Right ventricle myocardium superior (tissue), 1 donor: ENCODE data around the gene CLEC4F. TPM values are rescaled to one million over a fixed set of nuclear protein-coding genes. Genes with fewer than 3 reads are reported as not detected.
"Not testable (repeated sequence)": the region's sequence is repeated elsewhere in the genome, so short reads cannot be mapped to it uniquely, and the experiment has no call there.

ENCODE experiments used
- ATAC-seq: fragments of 200-7000 bp; cut with Tn5 transposase; one replicate; pipeline ENCODE4 v1.9.1; 2020; ENCODE audit warnings: mild to moderate bottlenecking; ENCODE audit not compliant: poor library complexity
- DNase-seq: peaks from one replicate; pipeline ENCODE4 v3.0.0-alpha.2; 2020
- intact Hi-C: fragments of 100-400 bp; cut with DNase I; formaldehyde crosslinking; loops from one replicate; pipeline ENCODE4 v1.11.2; 2022
- total RNA-seq: library from RNA; stranded (reverse); fragmentation: NEBNext Ultra II Directional; extraction: Animal tissue kit (Norgen Biotek cat#: 25700); gene quantifications from one replicate; pipeline ENCODE4 v1.2.1, GENCODE V29; 2021
- donor health status: DM: no; HTN: yes; CAD: no; lungs with severe emphysema.

Gene CLEC4F
- total RNA-seq, 1 donor from 2014 or later = 0.08 TPM

DNA sequence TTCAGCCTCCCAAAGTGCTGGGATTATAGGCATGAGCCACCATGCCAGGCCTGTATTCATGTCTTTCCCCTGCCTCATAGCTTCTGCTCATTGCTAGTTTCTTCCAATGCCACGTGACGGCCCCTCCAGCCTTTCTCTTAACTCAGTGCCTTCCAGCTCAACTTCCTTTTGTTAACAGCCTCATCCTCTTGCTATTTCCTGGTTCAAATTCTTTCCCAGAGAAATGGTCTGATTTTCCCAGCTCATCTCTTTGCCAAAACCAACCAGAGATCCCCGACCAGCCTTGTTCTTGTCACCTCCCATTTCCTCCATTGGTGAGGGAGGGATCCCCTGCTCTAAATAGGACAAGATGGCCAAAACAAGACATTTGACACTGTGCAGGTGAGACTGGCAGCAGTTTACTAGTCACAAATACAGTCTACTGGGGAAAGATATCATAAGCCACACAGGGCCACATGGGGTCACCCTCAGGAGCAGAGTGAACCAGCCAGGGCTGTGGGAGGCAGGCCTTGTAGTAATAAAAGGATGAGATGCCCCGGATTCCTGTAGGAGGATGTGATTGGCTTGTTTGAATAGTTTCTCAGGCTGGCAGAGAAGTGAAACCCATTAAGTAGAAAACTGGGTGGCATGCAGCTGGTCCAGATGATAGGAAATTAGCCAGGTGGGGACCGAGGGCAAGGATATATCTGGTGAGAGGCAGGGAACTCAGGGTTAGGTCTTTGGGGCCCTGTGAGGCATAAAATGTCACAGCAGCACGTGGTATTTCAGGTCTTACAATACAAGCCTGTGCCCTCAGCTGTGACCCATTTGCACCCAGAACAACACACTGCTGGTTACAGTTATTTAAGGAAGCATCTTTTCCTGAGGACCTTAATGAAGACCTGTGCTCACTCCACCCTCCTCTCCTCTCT lies 8.8 kb upstream of the CLEC4F start:
- DNase-seq = no peak
- peak; percentile 33 for ATAC-seq
- intact Hi-C loops = no loop called here

DNA sequence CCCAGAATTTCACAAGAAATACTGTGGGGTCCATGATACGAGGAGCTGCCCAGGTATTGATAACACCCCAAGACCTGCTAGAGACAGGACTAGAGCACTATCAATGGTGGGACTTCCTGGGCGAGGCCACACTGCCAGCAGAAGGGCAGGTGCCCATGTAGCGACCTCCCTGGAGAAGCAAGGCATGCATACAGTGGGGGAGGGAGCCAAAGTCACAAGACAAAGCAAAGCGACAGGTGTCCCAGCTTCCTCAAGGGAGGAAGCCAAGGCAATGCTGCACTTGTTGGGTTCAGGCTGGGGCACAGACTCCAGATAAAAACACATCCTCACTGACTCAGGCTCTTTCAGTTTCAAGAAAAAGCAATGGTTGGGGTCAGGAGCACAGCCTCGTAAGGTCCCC lies 7.7 kb upstream of the CLEC4F start:
- ATAC-seq = no peak
- intact Hi-C loops = no loop called here
- no peak for DNase-seq

DNA sequence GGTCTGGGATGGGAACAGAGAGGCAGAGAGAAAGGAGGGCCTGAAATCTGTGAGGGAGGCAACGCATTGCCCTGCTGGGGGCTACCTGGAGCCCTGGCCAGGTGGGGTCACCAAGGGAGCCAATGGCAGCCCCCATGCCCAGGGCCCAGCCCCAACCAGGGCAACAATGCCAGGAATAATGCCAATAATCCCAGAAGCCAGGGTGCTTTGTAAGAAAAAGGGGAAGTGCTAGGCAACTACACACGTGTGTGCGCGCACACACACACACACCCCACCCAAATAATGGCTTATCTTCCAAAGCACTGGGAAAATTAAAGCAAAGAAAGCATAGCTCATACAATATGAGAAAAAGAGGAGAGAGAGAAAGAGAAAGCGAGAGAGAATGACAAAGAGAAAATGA lies 7.0 kb upstream of the CLEC4F start:
- no peak for ATAC-seq
- DNase-seq = no peak

DNA sequence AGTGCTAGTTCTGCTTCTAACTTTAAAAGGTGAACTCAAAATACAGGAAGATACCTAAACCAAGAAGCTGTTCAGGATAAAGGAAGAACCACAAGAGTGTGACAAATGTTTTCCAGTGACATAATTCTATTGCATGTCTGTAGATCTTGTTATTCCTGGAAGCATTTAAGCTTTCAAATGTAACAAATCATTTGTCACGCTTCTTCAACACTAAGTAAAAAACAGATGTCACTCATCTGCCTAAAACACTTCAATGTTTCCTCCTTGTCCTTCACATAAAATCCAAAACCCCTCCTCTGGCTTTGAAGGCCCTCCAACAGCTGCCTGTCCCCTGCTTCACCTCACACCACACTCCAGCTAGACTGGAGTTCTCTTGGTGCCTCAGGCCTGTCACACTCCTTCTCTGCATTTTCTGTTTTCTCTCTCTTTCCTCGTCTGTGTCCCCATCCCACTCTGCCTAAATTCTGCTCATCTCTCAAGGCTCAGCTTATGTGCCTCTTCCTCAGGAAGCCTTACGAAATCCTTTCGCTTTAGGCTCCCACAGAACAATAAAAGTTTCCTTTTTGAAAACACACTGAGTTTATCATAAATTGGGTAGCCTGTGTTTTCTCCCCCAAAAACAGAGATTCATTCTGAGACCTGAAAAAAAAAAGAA lies 6.4 kb upstream of the CLEC4F start:
- ATAC-seq = no peak
- no peak for DNase-seq
- intact Hi-C loops = no loop called here

More for the DNA sequence above, 7.0 kb upstream of the CLEC4F start:
- intact Hi-C loops = no loop called here

DNA sequence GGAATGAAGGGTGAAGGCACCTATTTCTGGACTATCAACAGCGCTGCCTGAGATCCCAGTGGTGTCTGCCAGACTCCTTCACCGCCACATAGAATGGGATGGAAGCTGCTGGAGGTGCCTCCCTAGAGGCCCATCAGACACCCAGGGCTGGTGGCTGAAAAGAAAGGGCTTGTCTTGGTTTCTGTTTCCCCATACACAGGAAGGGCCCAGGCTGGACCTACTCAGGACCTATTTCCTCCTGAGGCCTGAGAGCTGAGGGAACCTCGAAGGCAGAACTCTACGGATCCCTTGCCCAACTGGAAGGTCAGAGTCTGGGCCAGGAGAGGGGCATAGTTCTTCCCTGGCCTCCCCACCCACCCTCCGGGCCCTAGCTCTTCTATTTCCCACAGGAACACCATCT lies 2.9 kb upstream of the CLEC4F start:
- no peak for DNase-seq
- ATAC-seq = no peak
- intact Hi-C loops = no loop called here

DNA sequence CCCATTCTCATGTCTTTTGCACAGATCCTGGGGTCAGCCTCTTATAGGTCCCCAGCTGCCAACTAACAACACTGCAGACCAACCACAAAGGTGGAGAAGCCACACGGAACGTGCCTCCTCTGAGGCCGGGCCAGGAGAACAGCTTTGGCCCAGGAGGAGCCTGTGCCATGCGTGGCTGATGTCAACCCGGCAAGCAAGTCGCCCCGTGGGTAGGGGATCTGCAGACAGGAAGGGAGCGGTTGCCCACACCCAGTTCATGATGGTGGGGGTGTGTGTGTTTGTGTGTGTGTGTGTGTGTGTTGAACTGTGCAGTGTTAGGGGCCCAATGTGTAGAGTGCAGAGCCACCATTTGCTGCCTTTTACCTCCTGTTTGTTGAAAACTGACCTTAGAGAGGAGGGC lies 2.4 kb upstream of the CLEC4F start:
- intact Hi-C loops = no loop called here
- no peak for DNase-seq
- ATAC-seq = no peak

DNA sequence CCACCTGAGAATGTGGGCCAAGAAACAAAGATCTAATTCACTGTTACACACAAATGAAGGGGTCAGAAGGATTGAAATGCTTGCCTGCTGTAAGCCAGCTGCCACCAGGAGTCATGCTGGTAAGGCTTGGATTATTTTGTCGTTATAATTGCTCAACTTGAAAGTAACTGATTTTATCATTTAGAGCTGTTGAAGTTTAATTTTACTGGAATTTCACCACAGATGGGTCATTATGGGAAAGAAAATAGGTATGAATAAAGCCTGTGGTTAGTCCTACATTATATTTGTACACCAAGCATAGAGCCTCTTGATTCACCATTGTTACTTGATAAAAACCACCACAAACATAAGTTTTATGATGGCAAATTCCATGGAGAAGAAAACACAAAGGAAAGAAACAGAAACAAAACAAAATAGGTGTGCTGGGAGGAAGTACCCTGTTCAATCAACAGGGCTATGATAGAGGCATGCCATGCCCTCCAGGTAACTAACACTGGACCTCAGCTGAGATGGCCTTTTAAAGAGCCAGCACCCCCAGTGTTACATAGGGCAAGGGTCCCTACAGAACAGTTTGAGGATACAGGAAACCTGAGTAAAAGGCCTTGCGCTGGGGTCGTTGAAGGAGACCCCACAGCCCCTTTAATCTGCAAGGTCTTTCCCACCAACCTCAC lies 3.0 kb downstream of the CLEC4F start:
- no peak for DNase-seq
- intact Hi-C loops = no loop called here
- ATAC-seq = no peak

DNA sequence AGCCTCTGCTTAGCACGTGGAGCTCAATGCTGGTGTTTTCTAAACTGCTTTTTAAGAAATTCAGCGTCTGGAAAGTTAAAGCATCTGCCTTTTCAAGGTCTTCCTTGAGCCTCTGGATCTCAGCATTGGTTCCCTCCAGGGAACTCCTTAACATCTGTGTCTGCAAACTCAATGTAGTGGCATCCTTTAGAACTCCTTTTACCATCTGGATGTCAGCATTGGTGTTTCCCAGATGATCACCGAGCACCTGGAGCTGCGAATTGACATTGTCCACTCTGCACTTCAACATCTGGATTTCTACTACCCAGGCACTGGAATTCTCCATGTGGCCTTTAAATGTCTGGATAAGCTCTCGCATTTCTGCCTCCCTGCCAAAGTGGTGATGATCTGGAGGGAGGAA lies 3.7 kb downstream of the CLEC4F start:
- no peak for DNase-seq
- intact Hi-C loops = no loop called here
- ATAC-seq = no peak

DNA sequence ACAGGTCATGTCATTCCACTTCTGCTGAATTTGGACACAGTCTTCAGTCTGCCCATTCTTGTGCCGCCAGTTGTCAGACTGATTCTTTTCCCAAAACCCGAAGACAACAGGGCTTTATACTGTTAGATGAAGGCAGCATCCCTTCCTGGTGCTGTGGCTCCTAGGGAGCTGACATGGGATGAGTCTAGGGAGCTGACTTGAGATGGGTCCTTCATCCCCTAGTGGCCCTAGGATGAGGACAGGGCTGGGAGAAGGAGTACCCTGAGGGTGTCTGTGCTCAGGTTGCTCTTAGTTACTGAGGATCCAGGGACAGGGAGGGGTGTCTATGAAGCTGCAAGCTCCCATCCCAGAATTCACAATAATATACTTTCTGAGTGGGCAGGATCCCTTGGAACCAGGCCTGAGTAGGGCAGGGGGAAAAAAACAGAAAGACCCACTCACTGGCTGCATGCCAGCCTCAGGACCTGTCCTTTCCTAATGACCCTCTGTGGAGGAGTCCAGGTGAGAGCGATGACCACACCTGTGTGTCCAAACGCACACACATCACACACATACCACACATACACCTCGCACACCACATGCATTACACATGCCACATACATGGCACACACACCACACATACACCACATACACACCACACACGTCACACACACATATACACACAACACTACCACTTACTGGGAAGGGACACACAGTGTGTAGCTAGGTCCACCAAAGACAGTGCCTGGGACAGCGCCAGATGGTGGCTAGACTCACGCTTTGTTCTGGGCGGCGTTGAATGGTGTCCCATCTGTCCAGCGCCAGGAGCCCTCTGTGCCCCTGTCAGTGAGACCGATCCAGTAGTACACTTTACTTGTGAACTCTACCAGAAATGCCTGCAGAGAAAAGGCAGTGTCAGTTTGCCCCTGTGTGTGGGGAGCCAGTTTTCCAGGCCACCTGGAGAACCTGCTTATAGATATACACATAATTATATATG lies 11.1 kb downstream of the CLEC4F start:
- DNase-seq (no peak), ATAC-seq (no peak)
- intact Hi-C loops = no loop called here

DNA sequence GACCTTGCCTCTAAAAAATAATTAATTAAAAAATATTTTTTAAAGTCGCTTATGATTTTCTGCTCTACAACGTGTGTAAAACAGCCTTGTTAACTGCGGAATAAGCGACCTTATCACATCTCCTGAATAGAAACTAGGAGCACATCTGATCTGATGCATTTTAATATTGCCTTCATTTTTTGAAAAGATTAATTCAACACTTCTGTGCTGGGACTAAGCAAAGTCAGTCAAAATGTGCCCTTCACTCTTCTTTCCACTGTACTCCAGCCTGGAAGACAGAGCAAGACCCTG lies 12.6 kb downstream of the CLEC4F start:
- ATAC-seq = no peak
- intact Hi-C loops = no loop called here
- DNase-seq = no peak

DNA sequence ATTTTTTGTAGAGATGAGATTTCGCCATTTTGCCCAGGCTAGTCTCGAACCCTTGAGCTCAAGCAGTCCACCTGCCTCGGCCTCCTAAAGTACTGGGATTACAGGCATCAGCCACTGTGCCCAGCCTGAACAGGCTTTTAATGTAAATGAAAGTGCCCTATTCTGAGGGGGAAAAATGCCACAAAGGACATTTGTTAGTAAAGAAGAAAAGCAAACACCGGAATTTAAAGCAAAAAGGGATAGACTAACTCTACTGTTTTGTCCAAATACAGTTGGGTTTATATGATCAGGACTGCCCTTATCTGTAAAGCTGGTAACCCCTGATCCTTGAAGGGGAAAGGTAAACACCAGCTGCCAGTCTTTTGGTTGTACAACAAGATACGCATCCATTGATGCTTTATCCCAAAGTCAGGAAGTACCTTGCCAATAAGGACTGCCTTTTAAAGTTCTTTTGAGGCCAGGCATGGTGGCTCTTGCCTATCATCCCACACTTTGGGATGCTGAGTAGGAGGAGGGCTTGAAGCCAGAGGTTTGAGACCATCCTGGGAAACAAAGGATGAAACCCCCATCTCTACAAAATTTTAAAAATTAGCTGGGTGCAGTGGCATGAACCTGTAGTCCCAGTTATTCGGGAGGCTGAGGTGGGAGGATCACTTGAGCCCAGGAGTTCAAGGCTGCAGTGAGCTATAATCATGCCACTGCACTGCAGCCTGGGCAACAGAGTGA lies 13.1 kb downstream of the CLEC4F start:
- DNase-seq (no peak), ATAC-seq (no peak)
- intact Hi-C loops = no loop called here

DNA sequence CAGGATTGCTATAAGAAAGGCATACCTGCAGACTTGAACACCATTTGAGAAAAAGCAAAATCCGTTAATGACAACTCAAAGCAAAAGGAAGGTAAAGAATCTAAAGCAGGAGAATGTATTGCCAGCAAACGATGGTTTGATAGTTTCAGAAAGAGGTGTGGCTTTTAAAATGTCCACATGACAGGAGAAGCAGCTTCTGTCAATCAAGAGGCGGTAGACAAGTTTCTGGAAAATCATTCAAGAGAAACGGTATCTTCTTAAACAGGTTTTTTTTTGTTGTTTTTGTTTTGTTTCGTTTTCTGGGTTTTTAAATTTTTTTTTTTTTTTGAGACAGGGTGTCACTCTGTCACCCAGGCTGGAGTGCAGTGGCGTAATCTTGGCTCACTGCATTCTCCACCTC lies 13.8 kb downstream of the CLEC4F start:
- ATAC-seq = no peak
- intact Hi-C loops = no loop called here
- DNase-seq = no peak

DNA sequence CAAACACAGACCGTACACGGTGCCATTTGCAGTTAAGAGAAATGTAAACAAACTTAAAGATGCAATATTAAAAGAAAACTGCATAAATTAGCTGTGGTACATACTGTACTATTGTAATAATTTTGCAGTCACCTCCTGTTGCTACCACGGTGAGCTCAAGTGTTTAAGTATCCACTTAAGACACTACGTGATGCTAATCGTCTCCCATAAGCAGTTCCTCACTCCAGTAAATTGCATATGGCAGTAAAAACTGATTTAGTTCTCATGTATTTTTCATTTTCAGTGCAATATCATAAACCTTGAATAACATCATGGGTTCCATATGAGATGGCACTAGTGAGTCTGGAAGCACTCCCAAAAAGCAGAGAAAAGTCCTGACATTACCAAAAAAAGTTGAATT lies 14.4 kb downstream of the CLEC4F start:
- DNase-seq = no peak

DNA sequence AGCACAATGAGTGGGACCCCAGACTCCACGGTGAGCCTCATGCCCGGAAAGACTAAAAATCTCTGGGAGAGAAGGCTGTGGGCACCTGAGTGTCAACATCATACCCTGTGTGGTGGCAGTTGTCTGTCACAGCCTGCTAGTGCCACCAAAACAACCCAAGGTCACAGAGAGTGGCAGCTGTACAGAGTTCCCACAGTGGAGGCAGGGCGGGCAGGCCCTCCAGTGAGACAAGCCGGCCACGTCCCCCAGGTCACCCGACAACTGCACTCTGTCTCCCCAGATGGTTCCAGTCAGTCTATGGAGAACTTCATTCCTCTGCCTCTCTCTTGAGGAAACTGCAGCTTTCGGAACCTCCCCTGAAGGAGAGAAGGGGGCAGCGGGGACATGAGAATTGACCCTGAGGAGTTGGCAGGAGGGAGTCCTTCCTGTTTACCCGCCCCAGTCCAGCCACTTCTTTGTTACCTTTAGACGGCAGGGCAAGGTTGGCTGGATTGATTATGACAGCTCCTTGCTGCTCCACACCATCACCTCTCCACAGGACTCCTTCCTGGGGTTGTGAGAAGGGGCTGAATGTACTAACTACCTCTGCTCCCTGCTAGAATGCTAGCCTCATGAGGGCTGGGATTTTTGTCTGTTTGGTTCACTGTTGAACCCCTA lies 18.7 kb downstream of the CLEC4F start:
- ATAC-seq (no peak), DNase-seq (no peak)
- intact Hi-C loops = no loop called here

More for the DNA sequence above, 14.4 kb downstream of the CLEC4F start:
- intact Hi-C loops = no loop called here
- ATAC-seq = no peak

DNA sequence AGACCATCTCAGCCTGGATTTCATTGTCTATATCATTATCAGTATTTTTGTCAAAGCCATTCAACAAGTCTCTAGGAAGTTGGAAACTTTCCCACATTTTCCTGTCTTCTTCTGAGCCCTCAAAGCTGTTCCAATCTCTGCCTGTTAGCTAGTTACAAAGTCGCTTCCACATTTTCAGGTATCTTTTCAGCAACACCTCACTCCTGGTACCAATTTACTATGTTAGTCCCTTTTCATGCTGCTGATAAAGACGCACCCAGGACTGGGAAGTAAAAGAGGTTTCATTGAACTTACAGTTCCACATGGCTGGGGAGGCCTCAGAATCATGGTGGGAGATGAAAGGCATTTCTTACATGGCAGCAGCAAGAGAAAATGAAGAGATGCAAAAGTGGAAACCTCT lies 20.7 kb downstream of the CLEC4F start:
- intact Hi-C loops = loop anchor here (10.0 kb wide), 1 partner anchor 145 kb away; no protein-coding TSS in a partner anchor
- ATAC-seq (no peak), DNase-seq (no peak)

DNA sequence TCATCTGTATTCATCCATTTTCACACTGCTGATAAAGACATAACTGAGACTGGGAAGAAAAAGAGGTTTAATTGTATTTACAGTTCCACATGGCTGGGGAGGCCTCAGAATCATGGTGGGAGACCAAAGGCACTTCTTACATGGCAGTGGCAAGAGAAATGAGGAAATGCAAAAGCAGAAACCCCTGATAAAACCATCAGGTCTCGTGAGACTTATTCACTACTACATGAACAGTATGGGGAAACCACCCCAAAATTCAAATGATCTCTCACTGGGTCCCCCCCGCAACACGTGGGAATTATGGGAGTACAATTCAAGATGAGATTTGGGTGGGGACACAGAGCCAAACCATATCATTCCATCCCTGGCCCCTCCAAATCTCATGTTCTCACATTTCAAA lies 22.4 kb downstream of the CLEC4F start:
- not testable (repeated sequence) for DNase-seq, ATAC-seq
- intact Hi-C loops = loop anchor here (10.0 kb wide), 1 partner anchor 147 kb away; no protein-coding TSS in a partner anchor

DNA sequence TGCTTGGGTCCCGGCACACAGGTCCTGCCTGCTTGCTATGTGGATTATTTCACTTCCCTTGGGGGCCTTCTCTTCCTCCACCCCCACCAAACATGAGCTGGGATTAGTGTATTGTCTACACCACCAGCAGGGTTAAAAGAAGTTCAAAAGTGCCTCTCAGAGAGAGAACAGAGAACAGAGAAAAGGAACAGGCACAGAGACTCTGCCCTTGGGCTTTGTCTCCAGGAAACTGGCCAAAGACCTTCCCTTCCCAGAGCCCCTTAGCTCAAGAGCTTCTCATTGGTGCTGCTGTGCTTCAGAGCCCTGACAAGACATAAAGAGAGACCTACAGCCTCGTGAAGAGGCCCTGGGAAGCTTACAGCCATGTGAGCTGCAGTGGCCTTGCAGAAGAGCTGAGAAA lies 22.9 kb downstream of the CLEC4F start:
- intact Hi-C loops = loop anchor here (10.0 kb wide), 1 partner anchor 147 kb away; no protein-coding TSS in a partner anchor
- ATAC-seq = no peak
- no peak for DNase-seq
